ENCODE measurements around the gene PTPN2. TPM values are rescaled to one million over a fixed set of nuclear protein-coding genes. Genes with fewer than 3 reads are reported as not detected.

Gene PTPN2
- total RNA-seq, 1 experiment from 2014 or later: 58.1 TPM

- peaks cover 20% of the 10 kb centered on the region for H3K27me3 Mint-ChIP-seq (ENCODE audit: unreplicated experiment)
- H3K4me3 Mint-ChIP-seq (ENCODE audit: low read depth, unreplicated experiment): no peak overlapping the region
- no peaks in the 10 kb centered on the region for H3K36me3 Mint-ChIP-seq (ENCODE audit: insufficient read depth, unreplicated experiment)
- H3K27ac Mint-ChIP-seq (ENCODE audit: unreplicated experiment): no peak overlapping the region
- no peak for DNase-seq
- no peaks in the 10 kb centered on the region for H3K4me1 Mint-ChIP-seq (ENCODE audit: low read depth, unreplicated experiment)
- H3K9me3 Mint-ChIP-seq (ENCODE audit: low read depth, unreplicated experiment): no peaks in the 10 kb centered on the region
- no peak for TF ChIP-seq CTCF (IDR thresholded peaks at IDR 0.05; ENCODE audit: unreplicated experiment)
- no TSS peak for BruUV-seq (replicated peaks)
- CTCF ChIA-PET: no interaction called here
- intact Hi-C loops (cut with micrococcal nuclease; ENCODE audit: unreplicated experiment): no loop called here
These were observed 133.8 kb downstream of the PTPN2 start for GRCh38 chr18:12750076-12750714.

- no peak overlapping the region for H3K4me3 Mint-ChIP-seq (ENCODE audit: low read depth, unreplicated experiment)
- CTCF ChIA-PET: no interaction called here
- H3K27ac Mint-ChIP-seq (ENCODE audit: unreplicated experiment): no peak overlapping the region
- intact Hi-C loops (cut with micrococcal nuclease; ENCODE audit: unreplicated experiment): no loop called here
- TF ChIP-seq CTCF (IDR thresholded peaks at IDR 0.05; ENCODE audit: unreplicated experiment): no peak
- BruUV-seq (replicated peaks): no TSS peak
- peaks cover 20% of the 10 kb centered on the region for H3K27me3 Mint-ChIP-seq (ENCODE audit: unreplicated experiment)
- DNase-seq: no peak
- H3K4me1 Mint-ChIP-seq (ENCODE audit: low read depth, unreplicated experiment): no peaks in the 10 kb centered on the region
- no peaks in the 10 kb centered on the region for H3K36me3 Mint-ChIP-seq (ENCODE audit: insufficient read depth, unreplicated experiment)
- H3K9me3 Mint-ChIP-seq (ENCODE audit: low read depth, unreplicated experiment): no peaks in the 10 kb centered on the region
These were observed 134.9 kb downstream of the PTPN2 start for GRCh38 chr18:12749121-12749520.

- Mint-ChIP-seq H3K27ac (ENCODE audit: unreplicated experiment) (no peak overlapping the region), H3K4me3 (ENCODE audit: low read depth, unreplicated experiment) (no peak overlapping the region), H3K36me3 (ENCODE audit: insufficient read depth, unreplicated experiment) (no peaks in the 10 kb centered on the region), H3K9me3 (ENCODE audit: low read depth, unreplicated experiment) (no peaks in the 10 kb centered on the region), H3K27me3 (ENCODE audit: unreplicated experiment) (peaks cover 20% of the 10 kb centered on the region), H3K4me1 (ENCODE audit: low read depth, unreplicated experiment) (no peaks in the 10 kb centered on the region)
- DNase-seq: no peak
- CTCF ChIA-PET: no interaction called here
- TF ChIP-seq CTCF (IDR thresholded peaks at IDR 0.05; ENCODE audit: unreplicated experiment): no peak
- no TSS peak for BruUV-seq (replicated peaks)
- intact Hi-C loops (cut with micrococcal nuclease; ENCODE audit: unreplicated experiment): no loop called here
These were observed 135.4 kb downstream of the PTPN2 start for GRCh38 chr18:12748671-12749070.

- peaks cover 20% of the 10 kb centered on the region for H3K27me3 Mint-ChIP-seq (ENCODE audit: unreplicated experiment)
- H3K36me3 Mint-ChIP-seq (ENCODE audit: insufficient read depth, unreplicated experiment): no peaks in the 10 kb centered on the region
- intact Hi-C loops (cut with micrococcal nuclease; ENCODE audit: unreplicated experiment): no loop called here
- H3K4me3 Mint-ChIP-seq (ENCODE audit: low read depth, unreplicated experiment): no peak overlapping the region
- BruUV-seq (replicated peaks): no TSS peak
- no peaks in the 10 kb centered on the region for H3K4me1 Mint-ChIP-seq (ENCODE audit: low read depth, unreplicated experiment)
- H3K9me3 Mint-ChIP-seq (ENCODE audit: low read depth, unreplicated experiment): no peaks in the 10 kb centered on the region
- H3K27ac Mint-ChIP-seq (ENCODE audit: unreplicated experiment): no peak overlapping the region
- CTCF ChIA-PET: interaction anchor here (1.2 kb wide), 1 partner anchor 412 kb away, joined by 4 read pairs; no protein-coding TSS in a partner anchor
- DNase-seq: no peak
- TF ChIP-seq CTCF (IDR thresholded peaks at IDR 0.05; ENCODE audit: unreplicated experiment): no peak
These were observed 136.3 kb downstream of the PTPN2 start for GRCh38 chr18:12747530-12748315.
